ENCODE data around the gene PARD6G. TPM values are rescaled to one million over a fixed set of nuclear protein-coding genes. Genes with fewer than 3 reads are reported as not detected.

The PARD6G gene
- polyA plus RNA-seq, 1 of the 3 experiments (the other 2 are of a cell fraction) = 4.3 TPM

GRCh38 chr18:80169607-80170006, 77.7 kb downstream of the PARD6G start:
- Histone ChIP-seq H3K4me1 (ENCODE audit: control insufficient read depth in 1 of 2, insufficient read depth in 2 of 2, low read depth in 1 of 2, low read length in 1 of 2) (no peaks in the 10 kb centered on the region), H3K9me2 (no peaks in the 10 kb centered on the region), H2AFZ (ENCODE audit: low read depth) (no peak overlapping the region), H3K4me3 (ENCODE audit: low read depth in 2 of 2, low read length in 1 of 2) (no peak overlapping the region), H3K9me3 (no peaks in the 10 kb centered on the region), H3K36me3 (replicated peaks in 1 of 2; ENCODE audit: control insufficient read depth in 1 of 2, insufficient read depth in 2 of 2, low read length in 1 of 2) (no peaks in the 10 kb centered on the region), H4K20me1 (ENCODE audit: insufficient read depth) (no peaks in the 10 kb centered on the region), H3K27ac (ENCODE audit: low read depth in 2 of 2, low read length in 1 of 2) (no peak overlapping the region), H3K79me2 (ENCODE audit: insufficient read depth) (no peaks in the 10 kb centered on the region), H3K9ac (no peak overlapping the region), H3F3A (replicated peaks; ENCODE audit: insufficient read depth) (no peaks in the 10 kb centered on the region), H3K27me3 (ENCODE audit: insufficient read depth) (no peaks in the 10 kb centered on the region), H3K4me2 (no peak overlapping the region)
- peak; percentile 45; the same call in 1 of the 2 replicates for TF ChIP-seq FOSL2 (IDR thresholded peaks at IDR 0.05; ENCODE audit: borderline replicate concordance, low read depth)
- no peak for TF ChIP-seq YY1 (IDR thresholded peaks at IDR 0.05; ENCODE audit: low read depth)
- no peak for TF ChIP-seq EP300 (IDR thresholded peaks at IDR 0.05; ENCODE audit: borderline replicate concordance in 1 of 2, low read depth in 1 of 2, low read length in 1 of 2)
- no peak for TF ChIP-seq FOXM1 (IDR thresholded peaks at IDR 0.05; ENCODE audit: low read depth)
- TF ChIP-seq POLR2AphosphoS5 (IDR thresholded peaks at IDR 0.05; ENCODE audit: low read depth, low read length) = no peak
- no peak for TF ChIP-seq NRF1 (IDR thresholded peaks at IDR 0.05; ENCODE audit: low read depth, low read length)
- DNase-seq = no peak
- 84% methylated on average over 17 of the region's 17 CpGs for WGBS (ENCODE audit: low lambda C conversion rate)
- POLR2A ChIA-PET = no interaction called here
- CTCF ChIA-PET = interaction anchor here (1.0 to 2.6 kb wide), 2 partner anchors 8 to 12 kb away, joined by 9 to 17 read pairs; no protein-coding TSS in a partner anchor

GRCh38 chr18:80168982-80169381, 78.3 kb downstream of the PARD6G start:
- 77% methylated on average over 11 of the region's 15 CpGs for WGBS (ENCODE audit: low lambda C conversion rate)
- no peak overlapping the region for H2AFZ ChIP-seq (ENCODE audit: low read depth)
- no peak for DNase-seq
- no peaks in the 10 kb centered on the region for H3K4me1 ChIP-seq (ENCODE audit: control insufficient read depth in 1 of 2, insufficient read depth in 2 of 2, low read depth in 1 of 2, low read length in 1 of 2)
- no peak overlapping the region for H3K9ac ChIP-seq
- ChIA-PET POLR2A (no interaction called here), CTCF (interaction anchor here (1.0 kb wide), 1 partner anchor 11 kb away, joined by 9 read pairs; no protein-coding TSS in a partner anchor)
- H4K20me1 ChIP-seq (ENCODE audit: insufficient read depth) = no peaks in the 10 kb centered on the region
- no peaks in the 10 kb centered on the region for H3K27me3 ChIP-seq (ENCODE audit: insufficient read depth)
- no peaks in the 10 kb centered on the region for H3K9me3 ChIP-seq
- TF ChIP-seq FOXM1 (IDR thresholded peaks at IDR 0.05; ENCODE audit: low read depth) = no peak
- no peak for TF ChIP-seq RAD21 (IDR thresholded peaks at IDR 0.05; ENCODE audit: low read length)
- no peak for TF ChIP-seq JUND (IDR thresholded peaks at IDR 0.05)
- no peak for TF ChIP-seq FOSL2 (IDR thresholded peaks at IDR 0.05; ENCODE audit: borderline replicate concordance, low read depth)
- TF ChIP-seq TEAD4 (IDR thresholded peaks at IDR 0.05; ENCODE audit: borderline replicate concordance, insufficient read depth) = no peak
- TF ChIP-seq FOXJ3 (CRISPR knock-in tag; IDR thresholded peaks at IDR 0.05) = no peak
- no peak for TF ChIP-seq RFX5 (IDR thresholded peaks at IDR 0.05; ENCODE audit: low read length)
- TF ChIP-seq MAX (IDR thresholded peaks at IDR 0.05; ENCODE audit: low read depth) = no peak
- TF ChIP-seq ZBTB33 (IDR thresholded peaks at IDR 0.05; ENCODE audit: borderline replicate concordance, low read depth) = no peak
- no peak for TF ChIP-seq TCF12 (IDR thresholded peaks at IDR 0.05)
- no peak for TF ChIP-seq EP300 (IDR thresholded peaks at IDR 0.05; ENCODE audit: borderline replicate concordance in 1 of 2, low read depth in 1 of 2, low read length in 1 of 2)
- no peak for TF ChIP-seq RXRA (IDR thresholded peaks at IDR 0.05; ENCODE audit: borderline replicate concordance, low read depth)
- TF ChIP-seq NRF1 (IDR thresholded peaks at IDR 0.05; ENCODE audit: low read depth, low read length) = no peak
- TF ChIP-seq ELF1 (IDR thresholded peaks at IDR 0.05) = no peak
- no peak for TF ChIP-seq IRF3 (IDR thresholded peaks at IDR 0.05; ENCODE audit: low read depth, low read length)
- TF ChIP-seq SIN3A (IDR thresholded peaks at IDR 0.05; ENCODE audit: borderline replicate concordance, low read depth, low read length) = no peak
- TF ChIP-seq MEF2A (IDR thresholded peaks at IDR 0.05; ENCODE audit: borderline replicate concordance, low read depth) = no peak
- TF ChIP-seq, protein P1, sequence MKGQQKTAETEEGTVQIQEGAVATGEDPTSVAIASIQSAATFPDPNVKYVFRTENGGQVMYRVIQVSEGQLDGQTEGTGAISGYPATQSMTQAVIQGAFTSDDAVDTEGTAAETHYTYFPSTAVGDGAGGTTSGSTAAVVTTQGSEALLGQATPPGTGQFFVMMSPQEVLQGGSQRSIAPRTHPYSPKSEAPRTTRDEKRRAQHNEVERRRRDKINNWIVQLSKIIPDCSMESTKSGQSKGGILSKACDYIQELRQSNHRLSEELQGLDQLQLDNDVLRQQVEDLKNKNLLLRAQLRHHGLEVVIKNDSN (IDR thresholded peaks at IDR 0.05; ENCODE audit: borderline replicate concordance, low read depth) = no peak
- TF ChIP-seq RCOR1 (IDR thresholded peaks at IDR 0.05; ENCODE audit: low read length) = no peak
- TF ChIP-seq SMC3 (IDR thresholded peaks at IDR 0.05; ENCODE audit: low read depth, low read length) = no peak
- H3K4me2 ChIP-seq = no peak overlapping the region
- no peaks in the 10 kb centered on the region for H3K79me2 ChIP-seq (ENCODE audit: insufficient read depth)
- H3F3A ChIP-seq (replicated peaks; ENCODE audit: insufficient read depth) = no peaks in the 10 kb centered on the region
- H3K9me2 ChIP-seq = no peaks in the 10 kb centered on the region
- no peaks in the 10 kb centered on the region for H3K36me3 ChIP-seq (replicated peaks in 1 of 2; ENCODE audit: control insufficient read depth in 1 of 2, insufficient read depth in 2 of 2, low read length in 1 of 2)
- no peak overlapping the region for H3K4me3 ChIP-seq (ENCODE audit: low read depth in 2 of 2, low read length in 1 of 2)
- no peak overlapping the region for H3K27ac ChIP-seq (ENCODE audit: low read depth in 2 of 2, low read length in 1 of 2)

All from SK-N-SH (cell line).